NCI-H2171 treated with DMSO at 0.1 percent for 48 hours (cell line): ENCODE data around the gene EMILIN3.

Source experiments
- DNase-seq: peaks from one replicate; lab custom pipeline; 2025; lab: John Stamatoyannopoulos, UW

Gene EMILIN3

DNA sequence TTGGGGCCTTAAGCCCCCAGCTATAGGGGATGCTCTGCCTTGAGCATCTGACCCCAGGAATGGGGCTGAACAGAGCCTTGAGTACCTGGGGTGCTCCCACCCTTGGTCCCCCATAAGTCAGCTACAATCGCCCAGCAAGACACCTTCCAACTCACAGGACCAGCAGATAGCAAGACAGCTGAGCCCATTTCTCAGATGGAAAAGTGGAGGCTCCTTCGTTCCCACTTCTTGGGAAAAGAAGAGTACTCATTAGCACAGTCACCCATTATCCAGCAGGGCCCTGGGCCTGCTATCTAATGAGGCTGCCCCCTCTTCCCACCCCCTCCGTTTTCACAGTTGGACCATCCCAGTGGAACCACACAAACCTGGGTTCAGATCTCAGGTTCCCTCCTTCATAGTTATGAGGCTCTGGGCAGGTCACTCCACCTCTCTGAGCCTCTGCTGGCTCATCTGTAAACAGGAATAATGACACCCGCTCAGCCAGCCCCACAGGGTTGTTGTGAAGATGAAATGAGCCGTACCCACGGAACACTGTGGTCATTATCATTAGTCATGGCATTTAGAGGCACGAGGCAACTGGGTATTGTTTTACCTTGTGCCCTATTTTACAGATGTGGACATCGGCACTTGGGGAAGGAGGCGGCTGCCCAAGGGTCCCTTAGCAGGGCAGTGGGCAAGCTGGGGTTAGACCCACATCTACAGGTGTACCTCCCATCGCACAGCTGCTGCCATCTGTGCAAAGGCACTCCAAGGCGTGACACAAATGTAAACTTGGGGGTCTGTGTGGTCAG lies 21.5 kb downstream of the EMILIN3 start:
- DNase-seq: no peak

DNA sequence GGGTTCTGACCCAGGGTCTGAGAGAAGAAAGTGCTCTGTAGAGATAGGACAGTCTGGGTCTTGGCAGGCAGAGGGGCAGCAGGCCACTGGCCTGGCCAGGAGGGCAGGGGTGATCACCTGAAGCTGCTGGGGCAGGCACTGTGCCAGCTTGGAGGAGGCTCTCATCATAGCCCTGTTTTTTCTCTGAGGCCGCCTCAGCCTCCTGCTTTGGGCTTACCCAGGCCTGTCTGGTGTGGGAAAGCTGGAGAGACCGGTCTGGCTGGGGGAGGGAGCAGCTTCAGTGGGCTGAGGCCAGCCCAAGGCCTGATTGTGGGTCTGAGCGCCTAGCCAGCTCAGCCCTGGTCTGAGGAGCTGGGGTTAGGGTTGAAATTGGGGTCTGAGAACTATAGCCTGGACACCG lies 22.1 kb downstream of the EMILIN3 start:
- no peak for DNase-seq

DNA sequence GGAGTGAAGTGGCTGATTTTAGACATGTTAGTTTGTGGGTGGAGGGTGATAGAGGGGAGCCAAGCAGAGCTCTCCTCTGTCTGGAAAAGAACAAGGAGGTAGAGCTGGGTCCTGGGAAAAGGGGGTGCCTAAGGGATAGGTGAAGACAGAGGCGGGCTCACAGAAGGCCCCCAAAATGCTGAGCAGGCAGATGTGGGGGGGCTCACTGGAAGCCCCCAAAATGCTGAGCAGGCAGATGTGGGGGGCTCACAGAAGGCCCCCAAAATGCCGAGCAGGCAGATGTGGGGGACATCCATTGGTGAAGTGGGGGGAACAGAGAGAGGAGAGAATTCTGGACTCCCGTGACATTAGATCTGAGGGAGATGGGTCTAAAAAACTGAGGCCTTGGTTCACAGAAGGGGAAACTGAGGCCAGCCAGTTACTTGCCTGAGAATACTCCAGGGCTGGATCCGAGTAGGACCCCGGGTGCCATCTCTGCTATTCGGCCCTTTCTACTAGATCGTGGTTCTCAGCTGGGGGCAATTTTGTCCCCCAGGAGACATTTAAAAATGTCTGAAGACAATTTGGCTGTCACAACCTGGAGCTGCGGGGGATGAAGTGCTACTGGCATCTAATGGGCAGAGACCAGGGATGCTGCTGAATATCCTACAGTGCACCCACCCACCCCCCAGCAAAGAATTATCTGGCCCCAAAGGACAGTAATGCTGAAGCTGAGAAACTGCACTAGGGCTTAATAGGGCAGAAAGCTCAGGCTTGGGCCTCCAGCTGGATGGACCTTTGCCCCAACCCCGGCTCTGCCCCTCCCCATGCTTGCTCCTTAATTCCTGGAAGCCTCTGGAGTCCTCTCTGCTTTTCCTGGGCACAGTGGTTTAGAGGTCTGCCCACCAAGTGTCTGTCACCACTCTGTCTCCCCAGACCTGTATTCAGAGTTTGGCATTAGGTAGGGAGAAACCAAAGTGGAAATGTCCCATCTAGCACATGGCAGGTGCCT lies 23.8 kb downstream of the EMILIN3 start:
- no peak for DNase-seq

DNA sequence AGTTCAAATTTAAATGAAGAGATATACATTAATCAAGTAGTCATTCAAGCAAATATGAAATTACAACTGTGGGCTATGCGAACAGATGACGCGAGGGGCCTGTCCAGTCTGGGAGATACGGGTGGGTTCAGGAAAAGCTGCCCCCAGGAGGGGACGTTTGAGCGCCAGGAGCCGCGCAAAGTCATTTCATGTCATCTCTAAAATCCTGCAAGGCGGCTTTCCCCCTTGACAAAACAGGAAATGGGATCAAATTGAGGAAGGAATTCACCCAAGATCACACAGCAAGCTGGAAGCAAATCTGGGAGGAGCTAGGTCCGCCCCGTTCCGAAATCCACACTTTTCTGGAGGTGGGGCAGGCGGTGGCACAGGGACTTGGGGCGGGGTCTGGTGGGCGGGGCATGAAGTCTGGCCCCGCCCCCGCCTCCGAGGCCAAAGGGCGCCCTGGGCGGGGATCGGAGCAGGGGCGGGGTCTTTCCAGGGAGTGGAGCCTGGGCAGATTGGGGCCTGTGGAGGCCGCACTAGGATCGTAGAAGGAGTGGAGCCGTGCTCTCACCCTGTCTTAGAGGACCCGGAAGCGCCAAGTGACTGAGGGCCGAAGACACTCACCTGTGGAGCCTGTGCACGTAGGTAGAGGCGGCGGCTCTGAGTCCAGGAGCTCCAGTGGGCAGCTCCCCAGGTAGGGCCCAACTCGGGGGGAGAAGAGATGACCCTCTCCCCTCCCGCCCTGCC lies 26.1 kb downstream of the EMILIN3 start, which contains the start of gene LPIN3:
LPIN3 (plus strand) TSS at position 495 of the 729 bp plus-strand sequence. CDS start 4,983 bp downstream, outside the sequence.
- DNase-seq: peak; percentile 95

DNA sequence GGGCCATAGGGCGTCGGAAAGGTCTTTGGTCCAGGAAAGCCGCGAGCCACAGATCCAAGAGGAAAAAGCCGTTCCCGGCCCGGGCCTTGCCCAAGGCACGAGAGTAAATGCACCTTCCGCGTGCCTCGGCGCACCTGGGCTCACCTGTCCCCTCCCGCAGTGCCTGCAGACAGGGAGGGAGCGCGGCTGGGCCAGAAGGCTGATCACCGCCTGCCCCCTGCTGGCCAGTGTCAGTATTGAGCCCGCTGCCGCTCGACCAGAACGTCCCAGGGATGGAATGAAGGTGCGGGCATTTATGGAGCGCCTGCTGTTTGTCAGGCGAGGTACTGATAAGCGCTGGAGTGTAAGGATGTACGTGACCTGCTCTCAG lies 26.7 kb downstream of the EMILIN3 start:
- DNase-seq: peak; percentile 77

DNA sequence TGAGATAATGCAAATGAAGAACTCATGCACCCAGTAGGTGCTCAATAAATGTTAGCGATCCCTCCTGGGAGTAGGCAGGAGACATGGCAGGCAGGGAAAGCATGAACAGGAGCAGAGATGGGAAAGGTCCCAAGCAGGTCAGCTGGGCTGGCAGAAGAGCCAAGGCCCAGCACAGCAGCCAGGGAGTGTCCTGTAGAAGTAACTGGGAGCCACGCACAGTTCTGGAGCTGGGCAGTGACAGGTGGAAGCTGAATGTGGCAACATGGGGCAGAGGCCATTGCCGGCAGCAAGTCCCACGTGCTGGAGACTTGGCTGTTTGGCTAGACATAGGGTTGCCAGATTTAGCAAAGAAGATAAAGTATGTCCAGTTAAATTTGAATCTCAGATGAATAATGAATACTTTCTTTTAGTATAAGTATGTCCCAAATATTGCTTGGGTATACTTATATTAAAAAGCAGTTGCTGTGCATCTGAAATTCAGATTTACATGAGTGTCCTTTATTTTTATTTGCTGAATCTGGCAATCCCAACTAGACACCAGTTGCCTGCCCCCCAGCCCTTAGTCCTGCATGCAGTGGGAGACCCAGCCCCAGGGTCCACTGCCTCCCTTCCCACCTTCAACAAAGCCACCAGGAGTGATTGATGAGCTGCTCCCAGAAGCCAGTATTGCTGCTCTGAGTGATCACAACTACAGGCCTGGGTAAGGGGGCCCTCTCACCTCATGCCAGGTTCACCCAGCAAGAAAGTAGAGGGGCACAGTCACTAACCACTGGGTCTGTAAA lies 29.7 kb downstream of the EMILIN3 start:
- no peak for DNase-seq

DNA sequence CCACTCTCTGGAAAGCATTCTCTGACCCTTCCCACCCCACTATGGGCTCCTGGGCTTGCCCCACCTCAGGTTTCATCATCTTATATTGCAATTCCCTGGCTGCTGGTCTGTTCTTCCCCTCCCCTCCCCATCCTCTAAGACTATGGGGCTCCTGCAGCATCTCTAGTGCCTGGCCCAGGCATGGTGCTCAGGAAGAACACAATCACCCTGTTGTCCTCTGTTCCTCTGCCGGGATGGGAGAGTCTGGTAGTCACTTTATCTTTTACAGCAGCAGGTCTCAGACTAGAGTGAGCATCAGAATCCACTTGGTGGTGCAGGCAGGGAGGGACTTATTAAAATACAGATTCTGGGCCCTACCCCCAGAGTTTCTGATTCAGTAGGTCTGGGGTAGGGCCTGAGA lies 31.0 kb downstream of the EMILIN3 start:
- DNase-seq: no peak

DNA sequence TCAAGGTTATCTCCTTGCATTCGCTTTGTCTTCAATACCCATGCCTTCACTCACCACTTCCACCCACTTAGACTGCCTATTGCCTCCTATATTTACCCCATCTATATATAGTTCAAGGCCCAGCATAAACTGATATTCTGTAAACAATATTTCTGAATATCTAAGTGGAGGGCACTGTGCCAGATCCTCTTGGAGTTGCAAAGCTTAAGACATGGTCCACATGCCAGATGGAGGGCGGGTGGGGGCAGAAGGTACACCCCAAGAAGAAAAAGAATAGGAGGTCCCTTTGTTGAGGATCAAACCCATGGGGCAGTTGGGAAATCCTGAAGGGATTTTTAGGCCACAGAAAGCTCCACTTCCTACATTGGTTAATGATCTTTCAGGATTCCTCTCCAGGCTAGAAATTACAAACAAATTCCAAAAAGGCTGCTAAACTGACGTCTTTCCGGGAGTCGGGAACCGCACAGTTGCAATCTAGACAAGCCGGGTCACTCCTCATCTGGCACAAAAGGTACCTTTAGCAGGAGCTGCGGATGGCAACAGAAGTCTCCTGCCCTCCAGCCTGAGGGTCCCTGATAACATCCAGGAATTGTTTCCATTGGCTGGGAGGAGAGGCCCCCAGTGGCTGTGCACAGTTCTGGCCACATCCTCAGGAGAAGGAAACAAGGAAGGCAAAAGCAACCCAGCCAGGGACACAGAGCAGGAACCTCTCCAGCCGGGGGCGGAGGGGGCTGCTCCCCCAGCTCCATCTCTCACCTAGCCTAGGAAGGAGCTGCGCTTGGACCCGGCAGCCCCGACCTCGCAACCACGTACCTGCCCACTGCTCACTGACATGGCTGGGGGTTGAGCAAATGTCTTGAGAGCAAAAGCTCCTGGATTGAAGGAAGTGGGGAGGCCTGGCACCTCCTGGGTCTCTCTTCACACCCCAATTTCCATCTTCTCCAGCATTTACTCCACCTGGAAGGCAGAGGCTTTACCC lies 31.9 kb downstream of the EMILIN3 start:
- no peak for DNase-seq

DNA sequence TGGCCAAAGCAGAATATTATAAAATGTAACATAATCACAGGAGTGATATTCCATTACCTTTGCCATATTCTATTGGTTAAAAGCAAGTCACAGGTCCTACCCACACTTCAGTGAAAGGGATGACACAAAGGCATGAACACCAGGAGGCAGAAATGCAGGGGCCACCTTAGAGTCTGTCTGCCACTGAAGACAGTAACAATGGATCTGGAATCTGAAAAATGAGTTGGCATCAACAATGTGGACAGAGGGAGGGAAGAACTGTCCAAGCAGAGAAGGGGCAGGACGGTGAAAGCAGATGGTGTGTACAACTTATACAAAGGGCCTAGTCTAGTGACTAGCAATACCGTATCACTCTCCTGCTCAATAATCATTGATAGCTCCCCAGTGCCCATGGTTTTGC lies 32.6 kb downstream of the EMILIN3 start:
- no peak for DNase-seq

DNA sequence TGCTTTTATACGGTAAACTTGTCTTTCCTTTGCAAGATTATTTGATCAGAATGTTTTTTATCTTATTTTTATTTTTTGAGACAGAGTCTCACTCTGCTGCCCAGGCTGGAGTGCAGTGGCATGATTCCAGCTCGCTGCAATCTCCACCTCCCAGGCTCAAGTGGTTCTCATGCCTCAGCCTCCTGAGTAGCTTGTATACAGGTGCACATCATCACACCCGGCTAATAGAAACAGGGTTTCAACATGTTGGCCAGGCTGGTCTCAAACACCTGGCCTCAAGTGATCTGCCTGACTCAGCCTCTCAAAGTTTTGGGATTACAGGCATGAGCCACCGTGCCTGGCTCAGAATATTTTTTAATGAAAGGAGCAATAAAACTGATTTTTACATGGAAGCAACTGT lies 34.9 kb downstream of the EMILIN3 start:
- no peak for DNase-seq

DNA sequence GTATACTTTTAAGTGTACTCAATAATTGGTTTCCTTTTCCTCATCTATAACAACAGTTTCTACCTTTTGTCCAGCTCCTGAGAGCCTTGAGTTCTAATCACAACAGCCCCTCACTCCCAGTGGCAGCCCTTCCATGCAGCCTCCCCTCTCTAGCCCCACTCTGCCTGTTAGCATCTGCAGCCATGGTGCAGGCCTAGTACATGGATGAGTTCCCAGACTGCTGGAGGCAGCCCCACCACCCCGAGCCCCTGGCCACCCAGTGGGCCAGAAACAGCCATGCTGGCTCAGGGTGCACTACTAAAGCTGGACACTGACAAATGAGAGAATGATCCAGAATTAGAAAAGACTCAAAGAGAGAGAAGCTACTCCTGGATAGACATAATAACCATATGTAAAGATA lies 35.7 kb downstream of the EMILIN3 start:
- no peak for DNase-seq

DNA sequence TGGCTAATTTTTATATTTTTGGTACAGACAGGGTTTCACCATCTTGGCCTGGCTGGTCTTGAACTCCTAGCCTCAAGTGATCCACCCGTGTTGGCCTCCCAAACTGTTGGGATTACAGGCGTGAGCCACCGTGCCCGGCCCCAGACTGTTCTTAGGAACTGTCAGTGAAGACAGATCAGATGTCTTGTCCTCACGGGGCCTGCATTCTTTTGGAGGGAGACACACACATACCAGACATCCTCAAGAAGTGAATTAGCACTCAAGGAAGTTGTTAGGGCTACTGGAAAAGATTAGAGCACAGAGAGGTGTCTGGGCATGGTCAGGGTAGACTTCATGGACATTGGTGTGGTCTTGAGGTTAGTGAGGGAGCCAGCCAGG lies 36.3 kb downstream of the EMILIN3 start:
- no peak for DNase-seq

DNA sequence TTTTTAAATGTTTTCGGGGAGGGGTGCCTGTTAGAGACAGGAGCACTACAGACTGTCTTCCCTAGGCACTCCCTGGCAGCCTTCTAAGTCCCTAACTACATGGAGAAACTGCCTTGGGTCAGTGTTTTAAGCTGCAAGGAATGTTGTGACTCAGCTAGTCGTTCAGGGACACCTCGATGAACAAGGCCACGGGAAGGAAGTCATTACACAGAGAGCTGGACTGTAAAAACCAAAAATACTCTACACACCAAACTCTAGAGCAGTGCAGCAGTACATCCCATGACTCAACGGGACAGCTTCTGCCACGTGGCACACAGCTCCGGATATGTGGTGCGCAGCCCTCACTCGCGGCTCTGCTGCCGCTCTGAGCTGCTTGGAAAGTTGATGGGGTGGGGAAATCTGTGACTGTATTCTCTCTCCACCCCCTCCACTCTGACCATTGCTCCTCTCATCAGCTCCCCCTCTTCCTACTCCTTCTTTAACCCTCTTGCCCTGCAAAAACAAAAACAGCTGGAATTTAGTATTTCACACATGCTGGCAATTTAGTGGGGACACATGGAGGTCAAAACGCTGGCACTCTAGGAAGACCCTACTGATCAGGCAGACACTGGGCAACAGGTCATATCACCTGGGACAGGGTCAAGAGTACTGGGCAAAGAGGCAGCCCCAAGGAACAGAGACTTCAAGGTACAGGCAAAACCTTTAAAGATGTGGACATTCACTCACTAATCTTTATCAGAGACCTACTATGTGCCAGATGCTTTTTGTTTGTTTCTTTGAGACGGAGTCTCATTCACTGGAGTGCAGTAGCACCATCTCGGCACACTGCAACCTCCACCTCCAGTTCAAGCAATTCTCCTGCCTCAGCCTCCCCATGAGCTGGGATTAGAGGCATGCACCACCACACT lies 36.9 kb downstream of the EMILIN3 start:
- no peak for DNase-seq

DNA sequence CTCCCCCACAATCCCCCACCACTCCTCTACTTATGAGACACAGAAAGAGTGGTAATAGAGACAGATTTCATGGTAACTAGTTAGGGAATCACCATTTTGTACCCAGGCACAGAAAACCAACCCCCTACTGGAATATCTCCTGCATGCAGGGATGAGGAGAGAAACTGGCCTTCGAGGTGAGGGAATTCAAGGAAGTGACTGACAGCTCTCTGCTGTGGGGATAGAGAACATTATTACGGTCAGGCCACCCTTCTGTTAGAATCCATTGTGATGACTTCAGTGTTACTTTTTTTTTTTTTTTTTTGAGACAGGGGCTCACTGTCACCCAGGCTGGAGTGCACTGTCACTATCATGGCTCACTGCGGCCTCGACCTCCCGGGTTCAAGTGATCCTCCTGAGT lies 39.4 kb downstream of the EMILIN3 start:
- DNase-seq: no peak

DNA sequence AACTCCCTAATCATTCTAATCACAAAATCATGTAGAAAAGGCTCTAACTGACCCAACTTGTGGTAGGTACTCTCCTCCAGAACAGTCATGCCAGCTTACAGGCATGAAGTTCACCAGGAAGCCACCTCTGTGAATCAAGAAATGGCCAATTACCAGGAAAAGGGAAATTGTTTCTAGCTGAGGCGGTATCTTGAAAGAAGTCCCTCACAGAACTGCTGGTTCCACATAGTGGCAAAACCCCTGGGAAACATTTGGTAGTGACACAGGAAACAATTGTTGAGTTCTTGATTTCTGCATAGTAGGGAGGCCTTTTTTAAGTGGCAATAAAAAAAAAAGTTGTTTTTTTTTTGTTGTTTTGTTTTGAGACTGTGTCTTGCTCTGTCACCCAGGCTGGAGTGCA lies 45.6 kb downstream of the EMILIN3 start:
- no peak for DNase-seq

DNA sequence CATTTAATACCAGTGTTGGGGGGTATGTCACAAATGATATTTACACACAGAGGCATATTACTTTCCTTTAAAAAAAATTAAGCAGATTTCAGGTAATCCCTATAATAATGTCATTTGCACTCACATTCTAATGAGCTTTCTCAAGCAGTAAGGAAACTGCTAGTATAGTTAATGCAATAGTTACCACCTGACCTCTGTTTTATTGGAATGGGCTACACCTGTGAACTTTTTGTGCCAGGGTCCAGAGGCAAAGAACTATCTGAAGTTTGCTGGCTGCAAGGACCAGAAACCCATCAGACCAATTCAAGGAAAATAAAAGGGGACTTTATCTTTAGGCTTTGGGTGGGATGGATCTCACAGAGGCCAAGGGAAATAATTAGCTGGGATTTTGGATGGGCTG lies 46.2 kb downstream of the EMILIN3 start:
- DNase-seq: no peak

DNA sequence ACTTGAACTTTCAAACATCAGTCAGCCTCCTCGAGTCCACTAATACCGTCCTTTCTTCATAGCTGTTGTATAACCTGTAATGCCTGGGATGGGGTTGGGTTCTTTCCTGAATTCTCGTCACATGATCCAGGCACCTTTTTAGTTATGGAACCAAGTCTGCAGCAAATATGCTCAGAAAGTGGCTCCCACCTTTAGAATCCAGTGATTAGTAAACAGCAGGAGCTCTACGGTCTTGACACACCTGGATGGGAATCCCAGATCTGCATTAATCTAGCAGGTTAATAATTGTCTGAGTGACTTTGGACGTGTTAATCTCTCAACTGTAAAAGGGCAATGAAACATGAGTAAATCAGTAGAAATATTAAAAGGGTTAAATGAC lies 48.4 kb downstream of the EMILIN3 start:
- DNase-seq: peak; percentile 50

DNA sequence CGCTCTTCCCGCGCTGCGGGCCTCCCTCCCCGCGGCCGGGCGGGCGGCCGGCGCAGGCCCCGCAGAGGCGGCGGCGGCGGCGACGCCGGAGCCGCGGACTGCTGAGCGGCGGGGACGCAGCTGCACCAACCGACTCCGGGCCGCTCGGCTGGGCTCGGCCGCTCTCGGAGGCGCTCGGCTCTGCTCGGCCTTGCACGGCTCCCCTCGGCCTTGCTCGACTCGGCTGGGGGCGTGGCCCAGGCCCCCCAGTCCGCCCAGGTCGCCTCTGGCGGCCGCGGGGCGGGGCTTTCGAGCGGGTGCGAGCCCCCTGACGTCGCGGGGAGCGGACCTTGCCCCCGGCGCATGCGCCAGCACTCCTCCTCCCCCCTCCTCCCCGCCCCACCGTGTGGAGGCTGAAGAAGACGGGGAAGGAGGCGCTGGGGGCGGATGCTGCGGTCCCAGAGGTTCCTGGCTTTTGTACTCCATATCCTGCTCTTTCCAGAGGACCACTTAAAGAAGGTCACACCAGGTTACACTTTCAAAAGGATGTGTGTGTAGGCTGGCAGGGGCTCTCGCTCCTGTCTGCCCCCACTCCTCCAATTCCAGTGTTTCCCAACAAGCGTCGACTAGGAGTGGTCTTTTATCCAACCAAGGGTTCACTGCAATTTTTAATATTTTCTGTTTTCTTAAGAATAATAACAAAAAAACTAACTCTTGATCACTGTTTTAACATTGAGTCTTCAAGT lies 48.9 kb downstream of the EMILIN3 start, which contains the start of gene ZHX3:
ZHX3 (minus strand) TSS at position 186 of the 725 bp plus-strand sequence. CDS start 112,815 bp downstream, outside the sequence.
- peak; percentile 95 for DNase-seq
